GM12875 (cell line): ENCODE measurements around the gene CLEC17A.

Source experiments
- H3K4me3 ChIP-seq: one replicate; pipeline ENCODE4 v1.5.1; 2011; ENCODE audit warnings: low read depth, low read length, control low read depth
- CTCF ChIP-seq: IDR thresholded peaks from 2 replicates; pipeline ENCODE4 v1.5.1; 2011; ENCODE audit warnings: low read depth, mild to moderate bottlenecking, control low read depth, inconsistent platforms, low read length, moderate library complexity, borderline replicate concordance; ENCODE audit not compliant: insufficient read depth

Gene CLEC17A

GRCh38 chr19:14554382-14554812 is 28.5 kb upstream of the CLEC17A start:
- no peak for TF ChIP-seq CTCF
- H3K4me3 ChIP-seq, result no peak overlapping the region

- no peak overlapping the region for H3K4me3 ChIP-seq
- no peak for TF ChIP-seq CTCF
Measured at GRCh38 chr19:14555918-14556661, 26.8 kb upstream of the CLEC17A start.

- peak; percentile 99 for TF ChIP-seq CTCF
- no peak overlapping the region for H3K4me3 ChIP-seq
Measured at GRCh38 chr19:14556662-14557188, 26.2 kb upstream of the CLEC17A start.

- H3K4me3 ChIP-seq, result no peak overlapping the region
- no peak for TF ChIP-seq CTCF
Measured at GRCh38 chr19:14558370-14559066, 24.4 kb upstream of the CLEC17A start.

GRCh38 chr19:14559916-14560775 is 22.7 kb upstream of the CLEC17A start:
- H3K4me3 ChIP-seq, result no peak overlapping the region
- TF ChIP-seq CTCF, result no peak

GRCh38 chr19:14560776-14561108 is 22.1 kb upstream of the CLEC17A start:
- no peak for TF ChIP-seq CTCF
- H3K4me3 ChIP-seq, result no peak overlapping the region
